HG03565 (cell line): Measurements from ENCODE around the gene TEX10.
"Not testable (repeated sequence)": the region's sequence is repeated elsewhere in the genome, so short reads cannot be mapped to it uniquely, and the experiment has no call there.

Source experiments
- ATAC-seq: cut with Tn5 transposase; IDR thresholded peaks from one replicate; pipeline ENCODE4 v1.9.1; 2021; ENCODE audit warnings: mild to moderate bottlenecking, moderate library complexity; ENCODE audit not compliant: unreplicated experiment

The TEX10 gene

DNA sequence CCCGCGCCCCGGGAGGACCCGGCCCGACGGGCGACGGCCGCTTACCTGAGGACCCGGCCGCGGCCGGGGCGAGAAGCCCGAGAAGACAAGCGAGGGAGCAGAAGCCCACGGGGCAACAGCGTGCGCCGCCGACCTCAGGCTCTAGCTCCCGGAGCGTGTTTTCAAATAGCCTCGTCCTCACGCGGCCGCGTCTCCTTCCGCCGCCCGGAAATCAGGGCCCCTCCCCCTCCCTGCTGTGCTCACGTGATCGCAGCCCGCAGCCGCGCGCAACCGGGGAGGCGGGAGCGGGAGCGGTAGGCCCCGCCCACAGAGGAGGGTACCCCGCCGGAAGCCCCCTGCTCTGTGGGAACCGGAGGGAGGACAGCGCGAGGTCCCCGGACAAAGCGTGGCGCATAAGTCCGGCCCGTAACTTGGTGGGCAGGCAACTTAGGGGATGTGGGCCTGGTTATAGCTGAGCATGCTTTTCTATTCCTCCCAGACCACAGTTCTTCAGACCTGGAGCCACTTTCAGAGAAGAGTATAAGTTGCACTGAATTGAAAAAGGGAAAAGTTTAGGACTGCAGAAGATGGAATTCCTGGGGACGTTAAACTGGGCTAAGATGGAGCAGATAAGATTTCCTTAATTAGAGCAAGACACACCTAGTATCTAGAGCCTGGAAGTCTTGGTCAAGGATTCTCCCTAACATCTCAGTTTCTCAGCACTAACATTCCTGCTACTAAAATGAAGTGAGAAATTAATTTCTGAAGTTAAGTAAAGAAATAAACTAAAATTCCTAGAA is at the start of gene TEX10:
Gene TEX10, minus strand, starts transcription at position 216 of the 779 bp plus-strand sequence. CDS start 3,579 bp downstream, outside the sequence.
- ATAC-seq = peak; percentile 65

DNA sequence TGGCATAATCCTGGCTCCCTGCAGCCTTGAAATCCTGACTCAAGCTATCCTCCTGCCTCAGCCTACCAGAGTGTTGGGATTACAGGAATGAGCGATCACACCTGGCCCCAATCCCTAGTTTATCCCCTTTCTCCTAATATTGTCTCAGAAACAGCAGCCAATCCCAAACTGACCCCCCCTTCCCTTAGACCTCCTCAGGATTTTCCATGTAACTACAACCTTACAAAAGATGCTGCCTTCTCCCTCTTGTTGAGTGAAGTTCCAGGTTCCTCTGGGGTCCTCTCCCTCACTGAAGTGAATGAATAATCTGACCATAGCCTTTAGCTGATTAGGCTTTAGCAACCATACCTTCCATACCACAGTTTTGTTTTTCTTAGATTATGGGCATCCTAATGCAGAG is 48.3 kb upstream of the TEX10 start:
- ATAC-seq = no peak

DNA sequence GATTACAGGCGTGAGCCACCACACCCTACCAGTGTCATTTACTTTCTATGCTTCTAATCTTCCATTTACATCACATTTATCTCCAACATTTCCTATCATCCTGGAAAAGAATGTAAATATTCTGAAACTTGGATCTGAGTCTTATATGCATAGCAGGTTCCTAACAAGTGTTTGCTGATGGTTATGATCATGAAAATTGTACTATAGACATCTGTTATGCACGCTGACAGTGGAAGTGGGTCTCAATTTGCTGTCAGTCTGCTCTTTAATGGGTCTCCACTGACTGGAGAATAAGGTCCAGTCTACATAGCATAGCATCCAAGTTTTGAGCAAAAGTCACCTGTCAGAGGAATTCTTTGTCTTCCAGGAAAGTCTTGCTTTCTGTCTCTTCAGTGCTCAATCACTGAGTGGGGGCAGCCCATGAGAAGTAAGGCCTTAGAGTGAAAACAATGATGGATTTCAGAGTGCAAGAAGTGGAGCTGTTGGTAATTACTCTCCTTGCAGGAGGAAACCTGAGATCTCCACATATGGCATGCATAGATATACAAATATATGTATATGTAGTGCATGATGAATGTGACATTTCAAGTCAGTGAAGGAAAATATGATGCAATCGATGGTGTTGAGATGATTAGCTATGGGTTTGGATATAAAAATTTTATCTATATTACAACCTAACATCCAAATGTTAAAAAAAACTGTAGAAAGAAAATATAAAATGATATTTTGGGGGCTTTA is 45.0 kb upstream of the TEX10 start:
- ATAC-seq = no peak

DNA sequence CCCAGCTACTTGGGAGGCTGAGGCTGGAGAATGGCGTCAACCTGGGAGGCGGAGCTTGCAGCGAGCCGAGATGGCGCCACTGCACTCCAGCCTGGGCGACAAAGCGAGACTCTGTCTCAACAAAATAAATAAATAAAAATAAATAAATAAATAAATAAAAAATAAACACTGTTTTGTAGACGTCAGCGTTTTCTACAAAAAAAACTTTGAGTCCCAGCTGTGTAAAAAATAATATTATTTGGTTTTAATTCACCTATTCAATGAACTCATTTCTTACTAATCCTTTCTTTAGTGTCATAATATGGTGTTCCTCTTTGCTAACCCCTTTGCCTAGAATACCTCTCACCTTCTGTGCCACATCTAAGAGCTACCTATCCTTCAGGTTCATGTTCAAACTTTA is 44.0 kb upstream of the TEX10 start:
- no peak for ATAC-seq

DNA sequence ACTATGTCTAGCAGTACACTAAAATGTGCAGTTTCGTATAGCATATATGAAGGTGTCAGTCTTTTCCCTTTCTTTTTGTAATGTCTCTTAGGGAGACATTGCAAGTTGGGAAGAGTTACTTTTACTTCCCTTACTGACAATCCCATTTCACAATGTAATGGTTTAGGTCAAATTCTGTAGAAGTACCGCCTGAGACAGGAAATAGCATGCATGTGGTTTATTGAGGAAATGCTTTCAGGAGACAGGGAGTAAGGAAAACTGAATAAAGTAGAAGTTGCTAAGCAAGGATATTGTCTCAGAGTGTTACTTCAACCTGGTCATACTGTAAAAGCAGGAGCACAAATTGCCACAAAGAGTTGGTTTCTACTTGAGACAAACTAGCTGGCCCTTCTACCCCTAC is 42.1 kb upstream of the TEX10 start:
- ATAC-seq = no peak

DNA sequence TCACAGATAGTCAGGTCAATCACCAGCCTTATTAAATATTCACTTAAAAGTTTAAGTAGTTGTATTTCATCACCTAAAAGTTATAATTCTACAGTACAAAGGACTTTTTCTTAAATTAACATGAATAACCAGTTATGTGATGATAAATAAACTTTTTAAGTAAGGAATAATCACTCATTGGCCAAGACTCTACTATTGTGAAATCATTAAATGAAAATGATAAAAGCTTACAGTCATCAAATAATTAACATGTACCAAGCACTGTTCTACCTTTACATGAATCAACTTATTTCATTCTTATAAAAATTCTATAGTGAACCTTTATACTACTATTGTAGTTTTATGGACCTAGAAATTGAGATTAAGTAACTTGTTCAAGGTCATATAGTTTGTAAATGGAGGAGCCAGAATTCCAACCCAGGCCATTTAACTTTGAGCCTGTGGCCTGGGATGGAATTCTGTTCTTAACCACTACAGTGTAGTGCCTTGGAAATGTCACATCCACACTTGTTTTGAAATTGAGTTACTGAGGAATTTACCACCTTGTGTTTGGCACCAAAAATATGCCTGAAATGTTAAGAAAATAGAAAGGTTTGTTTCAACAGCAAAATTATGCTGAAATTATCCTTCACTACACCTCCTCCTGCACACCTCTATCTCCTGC is 41.4 kb upstream of the TEX10 start:
- ATAC-seq = no peak

DNA sequence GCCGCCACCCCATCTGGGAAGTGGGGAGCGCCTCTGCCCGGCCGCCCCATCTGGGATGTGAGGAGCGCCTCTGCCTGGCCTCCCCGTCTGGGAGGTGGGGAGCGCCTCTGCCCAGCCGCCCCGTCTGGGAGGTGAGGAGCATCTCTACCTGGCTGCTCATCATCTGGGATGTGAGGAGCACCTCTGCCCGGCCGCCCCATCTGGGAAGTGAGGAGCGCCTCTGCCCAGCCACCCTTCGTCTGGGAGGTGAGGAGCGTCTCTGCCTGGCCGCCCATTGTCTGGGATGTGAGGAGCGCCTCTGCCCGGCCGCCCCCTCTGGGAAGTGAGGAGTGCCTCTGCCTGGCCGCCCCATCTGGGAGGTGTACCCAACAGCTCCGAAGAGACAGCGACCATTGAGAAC is 40.2 kb upstream of the TEX10 start:
- not testable (repeated sequence) for ATAC-seq

DNA sequence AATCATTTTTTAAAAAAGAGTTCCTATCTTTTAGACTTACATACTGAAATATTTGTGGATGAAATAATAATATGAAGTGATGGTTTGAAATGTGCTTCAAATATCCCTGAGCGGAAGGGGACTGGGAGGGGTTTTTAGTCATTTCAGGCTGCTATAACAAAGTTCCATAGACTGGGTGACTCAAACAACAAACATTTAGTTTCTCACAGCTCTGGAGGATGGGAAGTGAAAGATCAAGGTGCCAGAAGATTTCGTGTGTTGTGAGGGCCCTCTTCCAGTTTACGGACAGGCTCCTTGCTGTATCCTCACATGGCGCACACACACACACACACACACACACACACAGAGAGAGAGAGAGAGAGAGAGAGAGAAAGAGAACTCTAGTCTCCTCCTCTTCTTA is 27.1 kb upstream of the TEX10 start:
- no peak for ATAC-seq

DNA sequence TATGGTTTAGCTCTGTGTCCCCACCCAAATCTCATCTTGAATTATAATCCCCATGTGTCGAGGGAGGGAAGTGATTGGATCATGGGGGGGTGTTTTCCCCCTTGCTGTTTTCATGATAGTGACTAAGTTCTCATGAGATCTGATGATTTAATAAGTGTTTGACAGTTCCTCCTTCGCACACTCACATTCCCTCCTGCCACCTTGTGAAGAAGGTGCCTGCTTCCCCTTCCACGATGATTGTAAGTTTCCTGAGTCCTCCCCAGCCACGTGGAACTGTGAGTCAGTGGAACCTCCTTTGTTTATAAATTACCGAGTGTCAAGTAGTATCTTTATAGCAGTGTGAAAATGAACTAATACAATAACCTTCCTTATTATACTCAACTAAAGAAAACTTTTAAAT is 24.3 kb upstream of the TEX10 start:
- no peak for ATAC-seq

DNA sequence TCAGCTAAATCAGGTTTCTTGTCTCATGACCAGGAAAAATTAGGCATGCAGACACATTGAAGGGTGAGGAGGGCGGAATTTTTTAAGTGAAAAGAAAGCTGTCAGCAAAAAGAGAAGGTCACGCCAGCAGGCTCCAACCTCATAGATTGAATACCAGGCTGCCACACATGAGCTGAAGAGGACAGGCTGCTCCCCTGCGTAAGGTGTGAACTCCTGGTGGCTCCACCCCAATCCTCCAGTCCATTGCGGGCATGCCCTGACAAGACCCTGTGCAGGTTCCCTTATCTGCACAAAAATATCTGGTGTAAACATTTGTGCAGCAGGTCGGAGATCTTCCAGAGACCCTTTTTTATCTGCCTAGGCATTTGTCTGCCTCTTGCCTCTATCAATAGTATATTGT is 22.9 kb upstream of the TEX10 start:
- ATAC-seq = no peak

DNA sequence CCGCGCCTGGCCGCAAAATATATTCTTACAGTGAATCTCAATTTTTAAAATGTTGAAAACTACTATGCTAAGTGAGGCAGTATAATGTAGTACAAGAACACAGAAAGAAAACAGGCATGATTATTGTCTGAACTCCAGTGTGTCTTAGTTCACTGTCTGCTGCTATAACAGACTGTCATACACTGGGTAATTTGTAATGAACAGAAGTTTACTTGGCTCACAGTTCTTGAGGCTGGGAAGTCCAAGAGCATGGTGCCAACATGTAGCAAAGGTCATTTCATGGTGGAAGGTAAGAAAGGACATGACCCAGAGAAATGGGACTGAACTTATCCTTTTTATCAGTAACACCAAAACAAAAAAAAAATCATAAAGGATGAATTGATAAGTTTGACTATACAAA is 19.9 kb upstream of the TEX10 start:
- no peak for ATAC-seq

DNA sequence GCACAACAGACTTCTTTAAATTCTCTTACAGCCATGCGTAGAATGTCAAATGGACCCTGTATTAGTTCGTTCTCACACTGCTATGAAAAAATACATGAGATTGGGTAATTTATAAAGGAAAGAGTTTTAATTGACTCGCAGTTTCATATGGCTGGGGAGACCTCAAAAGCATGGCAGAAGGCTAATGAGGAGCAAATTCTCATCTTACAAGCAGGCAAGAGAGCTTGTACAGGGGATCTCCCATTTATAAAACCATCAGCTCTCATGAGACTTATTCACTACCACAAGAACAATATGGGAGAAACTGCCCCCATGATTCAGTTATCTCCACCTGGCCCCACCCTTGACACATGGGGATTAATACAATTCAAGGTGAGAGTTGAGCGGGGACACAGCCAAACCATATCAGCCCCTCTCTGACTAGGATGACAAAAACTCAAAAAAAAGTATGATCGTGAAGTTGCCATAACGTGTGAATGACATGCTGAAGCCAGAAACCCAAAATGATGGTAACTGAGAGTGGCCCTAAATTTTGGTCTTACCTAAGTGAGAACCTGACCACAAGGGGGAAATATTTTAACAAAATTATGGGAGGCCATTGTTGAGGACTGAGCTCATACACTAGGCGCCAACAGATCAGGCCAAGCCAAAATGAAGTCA is 17.5 kb upstream of the TEX10 start:
- no peak for ATAC-seq

DNA sequence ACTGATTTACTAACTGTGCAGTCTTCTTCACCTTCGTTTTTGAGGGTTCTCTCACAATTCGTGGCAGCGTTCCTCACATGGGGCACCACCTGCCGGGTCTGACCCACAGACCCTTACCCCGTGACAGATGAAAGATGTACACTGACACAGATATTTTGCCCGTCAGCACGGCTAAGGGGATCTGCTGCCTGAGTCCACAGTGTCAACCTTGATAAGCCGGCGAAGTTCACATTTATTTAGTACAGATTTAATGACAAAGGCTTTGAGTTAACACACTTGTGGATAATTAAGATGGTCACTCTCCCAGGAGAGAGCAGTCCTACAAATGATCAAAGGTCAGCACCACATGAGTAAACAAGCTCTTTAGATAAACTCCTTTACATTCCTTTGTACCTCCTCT is 15.9 kb upstream of the TEX10 start:
- ATAC-seq = no peak

DNA sequence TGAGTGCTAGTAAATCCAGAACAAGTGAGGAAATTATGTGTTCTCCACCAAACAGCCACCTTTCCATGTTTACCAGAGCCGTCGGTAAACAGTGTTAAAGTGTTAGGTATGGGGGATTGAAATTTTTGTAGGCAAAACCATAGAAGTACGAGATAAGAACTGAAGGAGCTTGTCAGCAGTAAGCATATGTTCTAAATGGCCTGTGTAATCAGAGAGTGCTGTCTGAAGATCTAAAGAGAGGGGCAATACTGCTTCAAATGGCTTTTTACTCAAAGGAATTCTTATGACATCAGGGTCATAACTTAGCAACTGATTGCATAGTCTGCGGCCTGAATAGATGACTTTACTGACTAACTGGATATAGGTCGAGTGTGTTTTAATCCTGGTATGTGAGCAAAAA is 13.4 kb upstream of the TEX10 start:
- no peak for ATAC-seq

DNA sequence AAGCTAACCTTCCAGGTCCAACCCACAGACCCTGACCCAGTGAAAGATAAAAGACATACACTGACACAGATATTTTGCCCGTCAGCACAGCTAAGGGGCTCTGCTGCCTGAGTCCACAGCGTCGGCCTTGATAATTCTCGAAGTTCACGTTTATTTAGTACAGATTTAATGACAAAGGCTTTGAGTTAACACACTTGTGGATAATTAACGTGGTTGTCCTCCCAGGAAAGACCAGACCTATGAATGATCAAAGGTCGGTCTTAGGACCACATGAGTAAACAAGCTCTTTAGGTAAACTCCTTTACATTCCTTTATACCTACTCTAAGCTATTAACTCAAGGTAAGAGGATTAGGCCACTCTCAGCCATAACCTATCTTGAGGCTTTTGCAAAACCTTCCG is 11.3 kb upstream of the TEX10 start:
- no peak for ATAC-seq

DNA sequence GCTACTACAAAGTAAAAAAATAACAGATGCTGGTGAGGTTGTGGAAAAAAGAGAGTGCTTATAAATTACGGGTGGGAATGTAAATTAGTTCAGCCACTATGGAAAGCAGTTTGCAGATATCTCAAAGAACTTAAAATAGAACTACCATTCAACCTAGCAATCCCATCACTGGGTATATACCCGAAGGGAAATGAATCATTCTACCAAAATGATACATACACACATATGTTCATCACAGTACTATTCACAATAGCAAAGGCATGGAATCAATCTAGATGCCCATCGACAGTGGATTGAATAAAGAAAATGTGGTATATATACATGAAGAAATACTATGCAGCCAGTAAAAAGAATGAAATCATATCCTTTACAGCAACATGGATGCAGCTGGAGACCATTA is 6.3 kb upstream of the TEX10 start:
- no peak for ATAC-seq

DNA sequence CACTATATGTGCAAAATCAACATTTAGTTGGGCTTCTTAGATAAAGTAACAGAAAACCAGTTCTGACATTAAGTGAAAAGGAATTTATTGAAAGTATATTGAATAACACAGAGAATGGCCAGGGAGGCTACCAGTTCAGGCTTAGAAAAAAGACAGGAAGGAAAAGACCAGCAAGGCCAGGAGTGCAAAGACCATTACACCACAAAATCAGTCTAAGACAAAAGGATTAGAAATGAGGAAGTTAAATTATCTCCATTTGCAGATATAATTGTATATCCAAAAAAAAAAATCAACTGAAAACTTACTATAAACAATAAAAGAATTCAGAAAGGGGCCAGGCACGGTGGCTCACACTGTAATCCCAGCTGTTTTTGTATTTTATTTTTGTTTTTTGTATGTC is 4.8 kb upstream of the TEX10 start:
- ATAC-seq = no peak

DNA sequence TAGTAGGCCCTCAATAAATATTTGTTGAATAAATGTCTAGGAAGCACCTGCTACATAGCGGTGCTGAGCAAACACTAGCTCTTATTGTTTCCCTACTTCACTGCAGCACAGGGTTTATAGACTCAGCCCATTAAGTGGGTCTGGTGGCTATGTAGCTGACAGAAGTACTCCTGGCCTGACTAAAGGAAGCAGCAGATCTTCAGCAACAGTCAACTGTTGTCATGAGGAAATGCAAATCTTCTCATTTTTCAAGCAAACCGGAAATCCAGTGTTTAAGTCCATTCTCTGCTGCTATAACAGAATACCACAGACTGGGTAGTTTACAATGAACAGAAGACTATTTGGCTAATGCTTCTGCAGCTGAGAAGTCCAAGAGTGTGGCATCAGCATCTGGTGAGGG is 2.8 kb upstream of the TEX10 start:
- peak; percentile 25 for ATAC-seq

DNA sequence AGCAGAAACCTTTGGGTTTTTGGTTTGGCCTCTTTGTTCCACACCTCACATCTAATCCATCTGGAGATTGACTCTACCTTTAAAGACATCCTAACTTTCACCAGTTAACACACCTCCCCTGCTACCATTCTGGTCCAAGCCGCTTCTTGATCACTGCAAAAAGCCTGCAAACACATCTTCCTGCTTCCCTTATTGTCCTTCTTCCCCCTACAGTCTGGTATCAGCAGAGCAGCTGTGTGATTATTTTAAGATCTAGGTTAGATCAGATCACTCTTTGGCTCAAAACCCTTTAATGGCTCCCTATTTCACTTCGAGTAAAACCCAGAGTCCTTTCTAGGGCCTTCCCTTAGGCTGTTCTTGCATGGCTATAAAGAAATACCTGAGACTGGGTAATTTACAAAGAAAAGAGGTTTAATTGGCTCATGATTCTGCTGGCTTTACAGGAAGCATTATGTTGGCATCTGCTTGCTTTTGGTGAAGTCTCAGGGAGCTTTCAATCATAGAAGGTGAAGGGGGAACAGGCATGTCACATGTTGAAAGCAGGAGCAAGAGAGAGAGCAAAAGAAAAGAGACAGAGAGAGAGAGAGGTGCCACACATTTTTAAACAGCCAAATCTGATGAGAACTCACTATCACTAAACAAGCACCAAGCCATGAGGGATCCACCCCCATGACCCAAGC is 1.5 kb upstream of the TEX10 start:
- ATAC-seq = no peak

DNA sequence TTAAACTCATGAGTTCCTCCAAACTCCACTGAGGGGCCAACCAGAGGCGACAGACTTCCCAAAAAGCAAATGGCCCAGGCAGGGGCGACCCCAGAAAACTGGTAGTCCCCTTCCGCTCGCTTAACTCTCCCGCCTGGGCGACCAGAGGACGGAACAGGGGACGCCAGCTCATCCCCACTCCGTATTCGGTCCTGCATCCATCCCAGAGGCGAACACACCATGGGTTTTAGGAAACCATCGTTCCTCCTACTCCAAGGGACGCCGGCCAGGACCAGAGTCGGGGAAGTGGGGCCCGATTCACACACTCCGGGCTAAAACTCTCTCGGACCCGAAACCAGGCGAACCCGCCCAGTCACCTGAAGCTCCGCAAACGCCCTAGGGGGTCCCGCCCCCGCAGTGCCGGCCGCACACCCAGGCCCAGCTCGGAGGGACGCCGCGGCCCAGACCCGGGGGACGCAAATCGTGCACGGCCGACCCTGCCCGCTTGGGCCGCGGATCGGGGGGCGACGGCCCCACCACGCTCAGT is 478 bp downstream of the TEX10 start:
- ATAC-seq = peak; percentile 28

DNA sequence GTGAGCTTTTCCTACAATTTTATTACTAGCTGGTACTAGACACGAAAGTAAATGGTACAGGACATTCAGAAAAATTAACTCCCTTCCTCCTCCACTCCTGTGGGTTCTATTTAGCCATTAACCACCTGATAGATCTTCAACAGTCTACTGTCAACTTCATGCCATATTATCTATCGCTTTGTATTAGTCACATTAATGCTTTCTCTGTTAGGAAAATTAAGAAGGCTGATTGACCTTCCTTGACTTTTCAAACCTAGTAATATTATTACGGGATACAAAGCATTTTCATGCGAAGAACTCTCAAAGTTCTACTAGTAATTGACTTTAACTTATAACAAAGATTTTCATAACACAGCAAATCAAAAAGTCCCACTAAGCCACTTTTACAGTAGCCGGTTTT is 1.2 kb downstream of the TEX10 start:
- ATAC-seq = no peak
